IMR-90 (cell line): ENCODE data around the gene AP1S1.

ENCODE experiments used
- ELK1 ChIP-seq: fragments of 150-350 bp; IDR thresholded peaks from 2 replicates; pipeline ENCODE4 v1.6.1; 2016; ENCODE audit warnings: low read depth, mild to moderate bottlenecking, low read length, moderate library complexity, borderline replicate concordance
- POLR2A ChIP-seq: IDR thresholded peaks from 2 replicates; pipeline ENCODE4 v1.6.1; 2012; ENCODE audit warnings: mild to moderate bottlenecking, low read depth, low read length
- RAD21 ChIP-seq: IDR thresholded peaks from 2 replicates; pipeline ENCODE4 v1.6.1; 2012; ENCODE audit warnings: low read length, improper control_type of control experiment
- SMC3 ChIP-seq: fragments of 150-350 bp; IDR thresholded peaks from 2 replicates; pipeline ENCODE4 v1.6.1; 2016; ENCODE audit warnings: low read depth, mild to moderate bottlenecking, antibody characterized with exemption, low read length, moderate library complexity
- TF ChIP-seq, protein P1 (sequence below): conservative IDR thresholded peaks from 2 replicates; pipeline ENCODE4 v1.5.1; 2012; ENCODE audit warnings: mild to moderate bottlenecking, low read depth, low read length, improper control_type of control experiment

DNA sequence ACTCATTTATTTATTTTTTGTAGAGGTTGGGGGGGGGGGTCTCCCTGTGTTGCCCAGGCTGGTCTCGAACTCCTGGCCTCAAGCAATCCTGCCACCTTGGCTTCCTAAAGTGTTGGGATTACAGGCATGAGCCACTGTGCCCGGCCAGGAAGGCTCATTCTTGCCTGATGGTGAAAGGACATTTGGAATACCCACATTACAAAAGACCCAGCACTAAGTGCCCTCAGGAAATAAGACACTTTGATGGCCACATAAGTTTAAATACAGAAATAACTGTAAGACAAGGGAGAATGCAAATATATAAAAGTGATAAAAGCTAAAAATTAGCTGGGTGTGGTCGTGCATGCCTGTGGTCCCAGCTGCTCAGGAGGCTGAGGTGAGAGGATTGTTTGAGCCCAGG is 35.4 kb upstream of the AP1S1 start:
- TF ChIP-seq RAD21 = no peak
- TF ChIP-seq SMC3 = no peak
- no peak for TF ChIP-seq POLR2A
- TF ChIP-seq, protein P1, sequence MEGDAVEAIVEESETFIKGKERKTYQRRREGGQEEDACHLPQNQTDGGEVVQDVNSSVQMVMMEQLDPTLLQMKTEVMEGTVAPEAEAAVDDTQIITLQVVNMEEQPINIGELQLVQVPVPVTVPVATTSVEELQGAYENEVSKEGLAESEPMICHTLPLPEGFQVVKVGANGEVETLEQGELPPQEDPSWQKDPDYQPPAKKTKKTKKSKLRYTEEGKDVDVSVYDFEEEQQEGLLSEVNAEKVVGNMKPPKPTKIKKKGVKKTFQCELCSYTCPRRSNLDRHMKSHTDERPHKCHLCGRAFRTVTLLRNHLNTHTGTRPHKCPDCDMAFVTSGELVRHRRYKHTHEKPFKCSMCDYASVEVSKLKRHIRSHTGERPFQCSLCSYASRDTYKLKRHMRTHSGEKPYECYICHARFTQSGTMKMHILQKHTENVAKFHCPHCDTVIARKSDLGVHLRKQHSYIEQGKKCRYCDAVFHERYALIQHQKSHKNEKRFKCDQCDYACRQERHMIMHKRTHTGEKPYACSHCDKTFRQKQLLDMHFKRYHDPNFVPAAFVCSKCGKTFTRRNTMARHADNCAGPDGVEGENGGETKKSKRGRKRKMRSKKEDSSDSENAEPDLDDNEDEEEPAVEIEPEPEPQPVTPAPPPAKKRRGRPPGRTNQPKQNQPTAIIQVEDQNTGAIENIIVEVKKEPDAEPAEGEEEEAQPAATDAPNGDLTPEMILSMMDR = no peak
- no peak for TF ChIP-seq ELK1
